NOMO-1 treated with DMSO at 0.1 percent for 48 hours (cell line): ENCODE measurements around the gene ENO1.

ENCODE experiments used
- DNase-seq: peaks from one replicate; lab custom pipeline; 2025; ENCODE audit not compliant: unreplicated experiment; lab: John Stamatoyannopoulos, UW

ENO1 gene

GRCh38 chr1:8815582-8816151, 62.8 kb downstream of the ENO1 start:
- no peak for DNase-seq

GRCh38 chr1:8814865-8815264, 63.6 kb downstream of the ENO1 start:
- no peak for DNase-seq

GRCh38 chr1:8813991-8814390, 64.5 kb downstream of the ENO1 start:
- DNase-seq = no peak

- DNase-seq = no peak
Observed at GRCh38 chr1:8813016-8813763, 65.3 kb downstream of the ENO1 start.

GRCh38 chr1:8812081-8812480, 66.4 kb downstream of the ENO1 start:
- no peak for DNase-seq
